H7 (cell line): ENCODE data around the gene ST7L. TPM values are rescaled to one million over a fixed set of nuclear protein-coding genes. Genes with fewer than 3 reads are reported as not detected.
"Not testable (repeated sequence)": the region's sequence is repeated elsewhere in the genome, so short reads cannot be mapped to it uniquely, and the experiment has no call there.

Experiments
- DNase-seq: peaks from one replicate; pipeline ENCODE4 v3.0.0; 2012
- H3K27me3 ChIP-seq: 2 replicates; pipeline ENCODE4 v1.6.0; 2011; ENCODE audit warnings: mild to moderate bottlenecking, low read length; ENCODE audit not compliant: control insufficient read depth, insufficient read depth
- H3K36me3 ChIP-seq: replicated peaks from 2 replicates; pipeline ENCODE4 v1.5.1; 2011; ENCODE audit warnings: low read length; ENCODE audit not compliant: control insufficient read depth, insufficient read depth
- H3K4me3 ChIP-seq: 2 replicates; pipeline ENCODE4 v1.5.1; 2011; ENCODE audit warnings: low read depth, mild to moderate bottlenecking, control low read depth, low read length, moderate library complexity; ENCODE audit not compliant: insufficient read depth
- total RNA-seq: library from RNA; depleted of rRNA; stranded (reverse); fragments of >200 nt; shearing (Covaris generic); gene quantifications from 2 replicates; pipeline ENCODE4 v1.2.3, GENCODE V29; 2014

Gene ST7L
- total RNA-seq, 1 experiment from 2014 or later: 16.6 TPM

- Histone ChIP-seq H3K36me3 (0 out of 2 replicates have a peak, but pooled peaks cover 2% of the 10 kb centered on the region), H3K27me3 (no peaks in the 10 kb centered on the region), H3K4me3 (no peak overlapping the region)
- DNase-seq: no peak
Observed at GRCh38 chr1:112628516-112628915, 9.6 kb upstream of the ST7L start.

- 0 out of 2 replicates have a peak, but pooled peaks cover 2% of the 10 kb centered on the region for H3K36me3 ChIP-seq
- no peak overlapping the region for H3K4me3 ChIP-seq
Observed at GRCh38 chr1:112626887-112627286, 7.9 kb upstream of the ST7L start.

GRCh38 chr1:112626193-112626592, 7.3 kb upstream of the ST7L start:
- Histone ChIP-seq H3K27me3 (no peaks in the 10 kb centered on the region), H3K36me3 (0 out of 2 replicates have a peak, but pooled peaks cover 2% of the 10 kb centered on the region), H3K4me3 (no peak overlapping the region)
- no peak for DNase-seq

More at GRCh38 chr1:112626887-112627286, 7.9 kb upstream of the ST7L start:
- no peak for DNase-seq
- H3K27me3 ChIP-seq: no peaks in the 10 kb centered on the region

- no peaks in the 10 kb centered on the region for H3K27me3 ChIP-seq
- DNase-seq: no peak
Observed at GRCh38 chr1:112625696-112626095, 6.8 kb upstream of the ST7L start.

GRCh38 chr1:112624493-112624892, 5.6 kb upstream of the ST7L start:
- H3K27me3 ChIP-seq, H3K36me3 ChIP-seq, H3K4me3 ChIP-seq, DNase-seq: not testable (repeated sequence)

More at GRCh38 chr1:112625696-112626095, 6.8 kb upstream of the ST7L start:
- no peak overlapping the region for H3K4me3 ChIP-seq
- 0 out of 2 replicates have a peak, but pooled peaks cover 2% of the 10 kb centered on the region for H3K36me3 ChIP-seq

- no peaks in the 10 kb centered on the region; the same call in none of the 2 replicates for H3K36me3 ChIP-seq
- DNase-seq: no peak
Observed at GRCh38 chr1:112620377-112620695, 1.4 kb upstream of the ST7L start.

GRCh38 chr1:112619518-112620376, 806 bp upstream of the ST7L start, which contains the start of gene CAPZA1:
CAPZA1 (plus strand) TSS chr1:112619832; CDS start chr1:112619845, 13 bp downstream.
- peak; percentile 91 for DNase-seq
- H3K27me3 ChIP-seq: no peaks in the 10 kb centered on the region
- peak within 1 kb of the TSS; percentile 74 for H3K4me3 ChIP-seq
- H3K36me3 ChIP-seq: no peaks in the 10 kb centered on the region; the same call in none of the 2 replicates

More at GRCh38 chr1:112620377-112620695, 1.4 kb upstream of the ST7L start:
- Histone ChIP-seq H3K27me3 (no peaks in the 10 kb centered on the region), H3K4me3 (peak overlapping the region; percentile 74)

GRCh38 chr1:112618114-112618720, 724 bp downstream of the ST7L start:
- no peak for DNase-seq
- H3K4me3 ChIP-seq: peak overlapping the region; percentile 74
- H3K27me3 ChIP-seq: no peaks in the 10 kb centered on the region
- no peaks in the 10 kb centered on the region; the same call in none of the 2 replicates for H3K36me3 ChIP-seq

GRCh38 chr1:112614460-112615065, 4.4 kb downstream of the ST7L start:
- Histone ChIP-seq H3K4me3 (no peak overlapping the region), H3K27me3 (no peaks in the 10 kb centered on the region), H3K36me3 (peaks cover 4% of the 10 kb centered on the region)
- DNase-seq: no peak

- peaks cover 9% of the 10 kb centered on the region for H3K36me3 ChIP-seq
- no peak for DNase-seq
- no peak overlapping the region for H3K4me3 ChIP-seq
- H3K27me3 ChIP-seq: no peaks in the 10 kb centered on the region
Observed at GRCh38 chr1:112605633-112606327, 13.2 kb downstream of the ST7L start.

GRCh38 chr1:112603541-112603940, 15.4 kb downstream of the ST7L start:
- DNase-seq: no peak
- no peak overlapping the region for H3K4me3 ChIP-seq
- H3K27me3 ChIP-seq: no peaks in the 10 kb centered on the region
- H3K36me3 ChIP-seq: peaks cover 5% of the 10 kb centered on the region

- Histone ChIP-seq H3K27me3 (no peaks in the 10 kb centered on the region), H3K4me3 (no peak overlapping the region), H3K36me3 (peaks cover 5% of the 10 kb centered on the region)
- DNase-seq: no peak
Observed at GRCh38 chr1:112603012-112603411, 15.9 kb downstream of the ST7L start.

- Histone ChIP-seq H3K27me3 (no peaks in the 10 kb centered on the region), H3K36me3 (no peaks in the 10 kb centered on the region), H3K4me3 (no peak overlapping the region)
- no peak for DNase-seq
Observed at GRCh38 chr1:112599477-112599876, 19.5 kb downstream of the ST7L start.

GRCh38 chr1:112594208-112594876, 24.6 kb downstream of the ST7L start:
- H3K27me3 ChIP-seq: no peaks in the 10 kb centered on the region
- H3K36me3 ChIP-seq: no peaks in the 10 kb centered on the region
- DNase-seq: no peak
- H3K4me3 ChIP-seq: no peak overlapping the region
